BLaER1 (cell line): ENCODE measurements around the gene CKAP2L.
"Not testable (repeated sequence)": the region's sequence is repeated elsewhere in the genome, so short reads cannot be mapped to it uniquely, and the experiment has no call there.

Experiments
- H3K27ac ChIP-seq: shearing (Covaris generic); formaldehyde crosslinking; 2 replicates; pipeline ENCODE4 v1.8.1; 2022
- H3K27me3 ChIP-seq: shearing (Covaris generic); formaldehyde crosslinking; 2 replicates; pipeline ENCODE4 v1.8.1; 2022
- H3K36me3 ChIP-seq: shearing (Covaris generic); formaldehyde crosslinking; 2 replicates; pipeline ENCODE4 v1.8.1; 2022
- H3K4me1 ChIP-seq: shearing (Covaris generic); formaldehyde crosslinking; 2 replicates; pipeline ENCODE4 v1.8.1; 2022
- H3K4me2 ChIP-seq: shearing (Covaris generic); formaldehyde crosslinking; 2 replicates; pipeline ENCODE4 v1.8.1; 2022
- H3K4me3 ChIP-seq: shearing (Covaris generic); formaldehyde crosslinking; 2 replicates; pipeline ENCODE4 v1.8.1; 2022
- H3K9ac ChIP-seq: shearing (Covaris generic); formaldehyde crosslinking; 2 replicates; pipeline ENCODE4 v1.8.1; 2022
- H3K9me3 ChIP-seq: shearing (Covaris generic); formaldehyde crosslinking; 2 replicates; pipeline ENCODE4 v1.8.1; 2022
- H4K20me1 ChIP-seq: shearing (Covaris generic); formaldehyde crosslinking; 2 replicates; pipeline ENCODE4 v1.8.1; 2022
- Cebpa-rat ChIP-seq: shearing (Covaris generic); IDR thresholded peaks from 2 replicates; pipeline ENCODE4 v1.8.1; 2022

Gene CKAP2L

GRCh38 chr2:112723995-112724394 is 40.4 kb downstream of the CKAP2L start:
- H3K36me3 ChIP-seq = no peaks in the 10 kb centered on the region
- no peak overlapping the region for H3K4me3 ChIP-seq
- H3K4me2 ChIP-seq = no peak overlapping the region
- H3K27ac ChIP-seq = no peak overlapping the region
- H3K27me3 ChIP-seq = no peaks in the 10 kb centered on the region
- TF ChIP-seq Cebpa-rat = no peak
- no peak overlapping the region for H3K9ac ChIP-seq
- H3K4me1 ChIP-seq = peaks cover 25% of the 10 kb centered on the region
- no peaks in the 10 kb centered on the region for H4K20me1 ChIP-seq
- no peaks in the 10 kb centered on the region for H3K9me3 ChIP-seq

GRCh38 chr2:112723547-112723940 is 40.9 kb downstream of the CKAP2L start:
- H3K4me1 ChIP-seq = peaks cover 20% of the 10 kb centered on the region
- no peaks in the 10 kb centered on the region for H4K20me1 ChIP-seq
- no peak for TF ChIP-seq Cebpa-rat
- no peaks in the 10 kb centered on the region for H3K36me3 ChIP-seq
- no peak overlapping the region for H3K4me3 ChIP-seq
- no peak overlapping the region for H3K27ac ChIP-seq
- no peak overlapping the region for H3K4me2 ChIP-seq
- H3K9ac ChIP-seq = no peak overlapping the region
- H3K9me3 ChIP-seq = no peaks in the 10 kb centered on the region
- no peaks in the 10 kb centered on the region for H3K27me3 ChIP-seq

- no peaks in the 10 kb centered on the region for H3K36me3 ChIP-seq
- H3K4me2 ChIP-seq = no peak overlapping the region
- H3K27ac ChIP-seq = no peak overlapping the region
- no peak overlapping the region for H3K9ac ChIP-seq
- TF ChIP-seq Cebpa-rat = no peak
- H3K4me3 ChIP-seq = no peak overlapping the region
- H3K4me1 ChIP-seq = peaks cover 17% of the 10 kb centered on the region
- H3K9me3 ChIP-seq = no peaks in the 10 kb centered on the region
- H3K27me3 ChIP-seq = no peaks in the 10 kb centered on the region
- H4K20me1 ChIP-seq = no peaks in the 10 kb centered on the region
Observed at GRCh38 chr2:112722816-112723546, 41.4 kb downstream of the CKAP2L start.

- Histone ChIP-seq H3K36me3 (no peaks in the 10 kb centered on the region), H3K9me3 (no peaks in the 10 kb centered on the region; the same call in 1 of the 2 replicates), H3K27ac (no peak overlapping the region), H3K4me1 (peaks cover 17% of the 10 kb centered on the region), H4K20me1 (no peaks in the 10 kb centered on the region), H3K27me3 (no peaks in the 10 kb centered on the region), H3K4me3 (no peak overlapping the region), H3K4me2 (no peak overlapping the region), H3K9ac (no peak overlapping the region)
- TF ChIP-seq Cebpa-rat = no peak
Observed at GRCh38 chr2:112721819-112722522, 42.4 kb downstream of the CKAP2L start.

- no peaks in the 10 kb centered on the region for H4K20me1 ChIP-seq
- H3K36me3 ChIP-seq = no peaks in the 10 kb centered on the region
- no peak within 1 kb of the TSS for H3K27ac ChIP-seq
- no peaks in the 10 kb centered on the region for H3K27me3 ChIP-seq
- H3K4me1 ChIP-seq = peaks cover 9% of the 10 kb centered on the region
- H3K4me2 ChIP-seq = no peak within 1 kb of the TSS
- H3K4me3 ChIP-seq = no peak within 1 kb of the TSS
- H3K9me3 ChIP-seq = no peaks in the 10 kb centered on the region; the same call in 1 of the 2 replicates
- TF ChIP-seq Cebpa-rat = no peak
- H3K9ac ChIP-seq = no peak within 1 kb of the TSS
Observed at GRCh38 chr2:112720785-112721184, 43.6 kb downstream of the CKAP2L start, which contains the start of gene NT5DC4. NT5DC4 (plus strand) TSS chr2:112721020; CDS start chr2:112721080, 60 bp downstream.

GRCh38 chr2:112718863-112719370 is 45.5 kb downstream of the CKAP2L start:
- Histone ChIP-seq H3K9ac (no peak overlapping the region), H3K9me3 (no peaks in the 10 kb centered on the region; the same call in 1 of the 2 replicates), H4K20me1 (no peaks in the 10 kb centered on the region), H3K27ac (no peak overlapping the region), H3K4me3 (no peak overlapping the region), H3K27me3 (no peaks in the 10 kb centered on the region), H3K4me1 (peaks cover 9% of the 10 kb centered on the region), H3K4me2 (no peak overlapping the region), H3K36me3 (no peaks in the 10 kb centered on the region)
- TF ChIP-seq Cebpa-rat = no peak

- not testable (repeated sequence) for H3K27me3 ChIP-seq, H3K9ac ChIP-seq, H4K20me1 ChIP-seq, H3K9me3 ChIP-seq, H3K4me3 ChIP-seq, H3K27ac ChIP-seq, H3K36me3 ChIP-seq, H3K4me2 ChIP-seq
- H3K4me1 ChIP-seq = peaks cover 28% of the 10 kb centered on the region
Observed at GRCh38 chr2:112716826-112717352, 47.5 kb downstream of the CKAP2L start.

GRCh38 chr2:112716094-112716493 is 48.3 kb downstream of the CKAP2L start:
- H4K20me1 ChIP-seq, H3K27ac ChIP-seq, H3K27me3 ChIP-seq, H3K4me3 ChIP-seq, H3K36me3 ChIP-seq, H3K4me2 ChIP-seq, H3K9ac ChIP-seq, H3K9me3 ChIP-seq: not testable (repeated sequence)
- peaks cover 28% of the 10 kb centered on the region for H3K4me1 ChIP-seq

GRCh38 chr2:112714836-112715631 is 49.4 kb downstream of the CKAP2L start:
- Histone ChIP-seq H3K9ac (no peak overlapping the region), H4K20me1 (no peaks in the 10 kb centered on the region), H3K4me1 (peaks cover 23% of the 10 kb centered on the region), H3K4me3 (no peak overlapping the region), H3K27me3 (no peaks in the 10 kb centered on the region), H3K4me2 (no peak overlapping the region), H3K36me3 (no peaks in the 10 kb centered on the region), H3K27ac (no peak overlapping the region), H3K9me3 (no peaks in the 10 kb centered on the region; the same call in 1 of the 2 replicates)
- no peak for TF ChIP-seq Cebpa-rat
